ENCODE results near the gene R3HDML. TPM values are rescaled to one million over a fixed set of nuclear protein-coding genes. Genes with fewer than 3 reads are reported as not detected.

The R3HDML gene
- total and polyA plus RNA-seq, 2 of the 13 experiments (the other 11 are each of a cell fraction or from before 2014, with no cell fraction given), result not detected

DNA sequence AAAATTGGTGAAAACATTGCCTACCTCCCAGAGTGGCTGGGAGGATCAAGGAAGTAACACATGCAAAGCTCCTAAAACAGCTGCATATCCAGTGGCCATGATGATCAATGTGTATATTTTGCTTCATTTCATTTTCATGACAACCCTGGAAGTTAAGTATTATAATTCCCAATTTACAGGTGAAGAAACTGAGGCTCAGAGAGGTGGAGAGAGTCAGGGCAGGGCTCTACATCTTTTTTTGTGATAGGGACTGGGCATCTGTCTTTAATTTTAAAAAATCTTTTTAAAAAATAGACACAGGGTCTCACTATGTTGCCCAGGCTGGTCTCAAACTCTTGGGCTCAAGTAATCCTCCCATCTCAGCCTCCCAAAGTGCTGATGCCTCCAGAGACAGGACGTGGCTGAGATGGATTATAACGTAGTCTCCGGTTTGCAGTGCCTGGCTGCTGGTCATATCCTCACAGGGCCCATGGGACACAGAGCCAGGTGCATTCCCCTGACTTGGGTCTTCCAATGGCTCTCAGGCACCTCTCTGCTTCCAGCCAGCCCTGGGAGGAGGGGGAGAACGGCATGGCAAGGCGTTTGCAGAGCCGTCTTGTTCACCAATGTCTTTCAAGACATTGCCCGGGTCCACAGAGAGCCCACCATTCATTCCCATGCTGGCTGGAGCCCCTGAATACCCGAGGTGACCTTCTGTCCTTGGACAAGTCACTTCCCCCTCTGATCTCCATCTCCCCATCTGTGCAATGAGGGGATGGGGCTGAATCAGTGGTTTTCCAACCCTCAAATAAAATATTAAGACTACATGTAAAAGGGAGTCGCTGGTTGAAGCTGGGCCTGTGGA is 57.0 kb downstream of the R3HDML start:
- in situ Hi-C loops (cut with HindIII; ENCODE audit: extremely low pct_ligation_motif_present, low pct_unique_long_range_greater_than_20kb), result loop anchor here (5.0 kb wide), 1 partner anchor 68 kb away; no protein-coding TSS in a partner anchor
- TF ChIP-seq ZNF790 (CRISPR knock-in tag; IDR thresholded peaks at IDR 0.05; ENCODE audit: borderline replicate concordance), result 0 out of 2 replicates have a peak, but pooled peaks have one; percentile 27
- no peak for TF ChIP-seq ZNF607 (CRISPR knock-in tag; IDR thresholded peaks at IDR 0.05; ENCODE audit: borderline replicate concordance)
- TF ChIP-seq ZKSCAN8 (CRISPR knock-in tag; IDR thresholded peaks at IDR 0.05; ENCODE audit: borderline replicate concordance), result no peak
- TF ChIP-seq ISL2 (CRISPR knock-in tag; IDR thresholded peaks at IDR 0.05), result no peak; the same call in 1 of the 2 replicates
- 0 out of 2 replicates have a peak, but pooled peaks have one; percentile 19 for TF ChIP-seq SOX13 (IDR thresholded peaks at IDR 0.05)
- TF ChIP-seq SOX13 (CRISPR knock-in tag; conservative IDR thresholded peaks at IDR 0.05 in 1 of 2, IDR thresholded peaks at IDR 0.05 in 1 of 2), result no peak
- TF ChIP-seq MAF1 (CRISPR knock-in tag; IDR thresholded peaks at IDR 0.05; ENCODE audit: borderline replicate concordance), result no peak
- no peak for TF ChIP-seq ZNF484 (CRISPR knock-in tag; IDR thresholded peaks at IDR 0.05; ENCODE audit: borderline replicate concordance, low read depth)
- TF ChIP-seq ZSCAN21 (CRISPR knock-in tag; IDR thresholded peaks at IDR 0.05; ENCODE audit: borderline replicate concordance), result no peak
- TF ChIP-seq ARNT2 (CRISPR knock-in tag; IDR thresholded peaks at IDR 0.05; ENCODE audit: low read depth), result no peak
- TF ChIP-seq EP300 (IDR thresholded peaks at IDR 0.05; ENCODE audit: low read depth in 2 of 2, low read length in 2 of 2), result no peak
- TF ChIP-seq EP300 (CRISPR knock-in tag; IDR thresholded peaks at IDR 0.05; ENCODE audit: borderline replicate concordance), result no peak
- no peak for TF ChIP-seq SMAD3 (CRISPR knock-in tag; IDR thresholded peaks at IDR 0.05)
- no peak for TF ChIP-seq MIER3 (CRISPR knock-in tag; IDR thresholded peaks at IDR 0.05; ENCODE audit: borderline replicate concordance)
- TF ChIP-seq ZNF136 (CRISPR knock-in tag; IDR thresholded peaks at IDR 0.05; ENCODE audit: low read depth), result 0 out of 2 replicates have a peak, but pooled peaks have one; percentile 57
- no peak; the same call in 1 of the 2 replicates for TF ChIP-seq NFKBIZ (CRISPR knock-in tag; IDR thresholded peaks at IDR 0.05)
- TF ChIP-seq ZNF20 (CRISPR knock-in tag; IDR thresholded peaks at IDR 0.05), result no peak; the same call in 1 of the 2 replicates
- no peak for TF ChIP-seq ZMYM3 (CRISPR knock-in tag; IDR thresholded peaks at IDR 0.05)
- TF ChIP-seq ZNF619 (CRISPR knock-in tag; IDR thresholded peaks at IDR 0.05), result no peak
- TF ChIP-seq, protein P1, sequence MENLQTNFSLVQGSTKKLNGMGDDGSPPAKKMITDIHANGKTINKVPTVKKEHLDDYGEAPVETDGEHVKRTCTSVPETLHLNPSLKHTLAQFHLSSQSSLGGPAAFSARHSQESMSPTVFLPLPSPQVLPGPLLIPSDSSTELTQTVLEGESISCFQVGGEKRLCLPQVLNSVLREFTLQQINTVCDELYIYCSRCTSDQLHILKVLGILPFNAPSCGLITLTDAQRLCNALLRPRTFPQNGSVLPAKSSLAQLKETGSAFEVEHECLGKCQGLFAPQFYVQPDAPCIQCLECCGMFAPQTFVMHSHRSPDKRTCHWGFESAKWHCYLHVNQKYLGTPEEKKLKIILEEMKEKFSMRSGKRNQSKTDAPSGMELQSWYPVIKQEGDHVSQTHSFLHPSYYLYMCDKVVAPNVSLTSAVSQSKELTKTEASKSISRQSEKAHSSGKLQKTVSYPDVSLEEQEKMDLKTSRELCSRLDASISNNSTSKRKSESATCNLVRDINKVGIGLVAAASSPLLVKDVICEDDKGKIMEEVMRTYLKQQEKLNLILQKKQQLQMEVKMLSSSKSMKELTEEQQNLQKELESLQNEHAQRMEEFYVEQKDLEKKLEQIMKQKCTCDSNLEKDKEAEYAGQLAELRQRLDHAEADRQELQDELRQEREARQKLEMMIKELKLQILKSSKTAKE (CRISPR knock-in tag; IDR thresholded peaks at IDR 0.05; ENCODE audit: borderline replicate concordance), result no peak
- TF ChIP-seq ZNF501 (CRISPR knock-in tag; IDR thresholded peaks at IDR 0.05), result no peak
- no peak for TF ChIP-seq XBP1 (CRISPR knock-in tag; IDR thresholded peaks at IDR 0.05)
- TF ChIP-seq ZNF333 (CRISPR knock-in tag; IDR thresholded peaks at IDR 0.05; ENCODE audit: borderline replicate concordance), result no peak; the same call in 1 of the 2 replicates

More for the DNA sequence above, 57.0 kb downstream of the R3HDML start:
- H3K27ac ChIP-seq (ENCODE audit: extremely low read length, insufficient read depth, low read length), result peak overlapping the region; percentile 94
- peaks cover 64% of the 10 kb centered on the region for H3K79me2 ChIP-seq (ENCODE audit: insufficient read depth, low read length)
- intact Hi-C loops (cut with micrococcal nuclease; ENCODE audit: unreplicated experiment), result loop anchor here (1.0 to 5.0 kb wide), 8 partner anchors 17 to 213 kb away; partner anchors contain the start of gene HNF4A
- no peak overlapping the region for H2AFZ ChIP-seq (ENCODE audit: low read length)
- ChIA-PET POLR2A (interaction anchor here (0.7 to 10.8 kb wide), 41 partner anchors 9 to 844 kb away, joined by 3 to 556 read pairs (median 5); partner anchors contain the start of genes FITM2, HNF4A, OSER1 and SERINC3), CTCF (ENCODE audit: low intra/inter-chr PET ratio, low total read pairs) (no interaction called here)
- H3K9me3 ChIP-seq (ENCODE audit: low read length), result no peaks in the 10 kb centered on the region
- peak overlapping the region; percentile 89 for H3K4me2 ChIP-seq (ENCODE audit: low read depth, low read length)
- H3K9ac ChIP-seq (ENCODE audit: insufficient read depth, low read depth, low read length), result peak overlapping the region; percentile 75
- H3K4me1 ChIP-seq (ENCODE audit: insufficient read depth, low read length), result peaks cover 89% of the 10 kb centered on the region
- peak overlapping the region; percentile 51 to 74 (median 54) for H3K4me3 ChIP-seq (replicated peaks in 1 of 3; ENCODE audit: insufficient read depth in 1 of 3, low read depth in 2 of 3, low read length in 3 of 3)
- no peaks in the 10 kb centered on the region for H4K20me1 ChIP-seq (ENCODE audit: insufficient read depth, low read length)
- 0% methylated on average over 9 of the region's 9 CpGs for WGBS (ENCODE audit: low lambda C conversion rate)
- H3K36me3 ChIP-seq (replicated peaks in 1 of 2; ENCODE audit: control insufficient read depth in 1 of 2, insufficient read depth in 2 of 2, low read length in 2 of 2), result peaks cover 16 to 29% of the 10 kb centered on the region in 2 experiments
- no peaks in the 10 kb centered on the region for H3K27me3 ChIP-seq (ENCODE audit: control insufficient read depth in 1 of 2, insufficient read depth in 2 of 2, low read length in 2 of 2)
- TSS peak; percentile 27 for BruUV-seq (replicated peaks)
- DNase-seq (ENCODE audit: low spot score), result no peak
- ATAC-seq, result peak; percentile 56
- FAIRE-seq, result no peak

All from HepG2 (cell line).